ENCODE data around the gene CYFIP1. TPM values are rescaled to one million over a fixed set of nuclear protein-coding genes. Genes with fewer than 3 reads are reported as not detected.

CYFIP1 gene
- total RNA-seq, 1 donor from 2014 or later, result 98.3 TPM

DNA sequence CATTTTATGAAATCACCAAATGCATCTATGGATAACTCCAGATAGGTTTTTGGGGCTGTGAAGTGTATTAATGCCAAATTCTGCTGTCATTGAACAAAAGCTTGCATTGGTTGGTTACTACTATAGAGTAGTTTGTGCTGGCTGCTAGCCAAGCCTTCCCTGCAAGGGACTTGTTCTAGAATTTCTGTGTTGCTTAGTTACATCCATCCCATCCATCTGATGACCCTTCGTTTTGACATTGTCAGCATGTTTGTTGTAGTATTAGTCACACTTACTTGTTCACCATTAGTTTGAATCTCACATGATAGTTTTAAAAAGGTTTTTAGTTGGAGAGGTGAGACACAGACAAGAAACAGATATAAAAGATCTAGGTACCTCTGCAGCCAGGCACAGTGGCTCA is 148.7 kb downstream of the CYFIP1 start:
- peaks cover 7% of the 10 kb centered on the region for H3K9me3 Mint-ChIP-seq

DNA sequence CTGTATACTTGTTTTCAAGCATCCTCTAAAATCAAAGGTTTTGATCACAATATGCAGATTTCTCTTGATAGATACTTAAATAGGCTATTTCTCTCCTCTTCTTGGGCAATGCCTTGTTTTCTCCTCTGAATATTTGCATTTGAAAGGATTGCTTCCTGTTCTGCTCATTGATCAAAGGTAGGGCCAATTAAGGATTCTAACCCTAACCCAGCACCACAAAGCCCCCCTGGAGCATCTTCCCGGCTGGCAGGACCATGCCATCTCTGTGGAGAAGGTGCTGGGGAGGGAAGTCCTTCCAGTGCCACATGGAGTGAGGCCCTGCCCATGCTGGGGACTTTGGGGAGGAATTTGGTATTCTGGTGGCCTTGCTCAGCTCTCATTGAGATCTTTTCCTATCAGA is 153.0 kb downstream of the CYFIP1 start:
- DNase-seq (ENCODE audit: low spot score in 2 of 2, unreplicated experiment in 2 of 2), result no peak
- Mint-ChIP-seq H3K36me3 (no peaks in the 10 kb centered on the region), H3K4me1 (peaks cover 2% of the 10 kb centered on the region), H3K27me3 (ENCODE audit: low read depth) (no peaks in the 10 kb centered on the region), H3K27ac (no peak overlapping the region), H3K9me3 (no peaks in the 10 kb centered on the region), H3K4me3 (no peak overlapping the region)
- TF ChIP-seq, protein P1, sequence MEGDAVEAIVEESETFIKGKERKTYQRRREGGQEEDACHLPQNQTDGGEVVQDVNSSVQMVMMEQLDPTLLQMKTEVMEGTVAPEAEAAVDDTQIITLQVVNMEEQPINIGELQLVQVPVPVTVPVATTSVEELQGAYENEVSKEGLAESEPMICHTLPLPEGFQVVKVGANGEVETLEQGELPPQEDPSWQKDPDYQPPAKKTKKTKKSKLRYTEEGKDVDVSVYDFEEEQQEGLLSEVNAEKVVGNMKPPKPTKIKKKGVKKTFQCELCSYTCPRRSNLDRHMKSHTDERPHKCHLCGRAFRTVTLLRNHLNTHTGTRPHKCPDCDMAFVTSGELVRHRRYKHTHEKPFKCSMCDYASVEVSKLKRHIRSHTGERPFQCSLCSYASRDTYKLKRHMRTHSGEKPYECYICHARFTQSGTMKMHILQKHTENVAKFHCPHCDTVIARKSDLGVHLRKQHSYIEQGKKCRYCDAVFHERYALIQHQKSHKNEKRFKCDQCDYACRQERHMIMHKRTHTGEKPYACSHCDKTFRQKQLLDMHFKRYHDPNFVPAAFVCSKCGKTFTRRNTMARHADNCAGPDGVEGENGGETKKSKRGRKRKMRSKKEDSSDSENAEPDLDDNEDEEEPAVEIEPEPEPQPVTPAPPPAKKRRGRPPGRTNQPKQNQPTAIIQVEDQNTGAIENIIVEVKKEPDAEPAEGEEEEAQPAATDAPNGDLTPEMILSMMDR (IDR thresholded peaks at IDR 0.05; ENCODE audit: unreplicated experiment), result no peak

More for the DNA sequence above, 148.7 kb downstream of the CYFIP1 start:
- no peak overlapping the region for H3K4me3 Mint-ChIP-seq
- no peaks in the 10 kb centered on the region for H3K36me3 Mint-ChIP-seq
- TF ChIP-seq, protein P1 (IDR thresholded peaks at IDR 0.05; ENCODE audit: unreplicated experiment), result no peak
- no peaks in the 10 kb centered on the region for H3K27me3 Mint-ChIP-seq (ENCODE audit: low read depth)
- no peak overlapping the region for H3K27ac Mint-ChIP-seq
- no peak for DNase-seq (ENCODE audit: low spot score in 2 of 2, unreplicated experiment in 2 of 2)
- H3K4me1 Mint-ChIP-seq, result peaks cover 2% of the 10 kb centered on the region

DNA sequence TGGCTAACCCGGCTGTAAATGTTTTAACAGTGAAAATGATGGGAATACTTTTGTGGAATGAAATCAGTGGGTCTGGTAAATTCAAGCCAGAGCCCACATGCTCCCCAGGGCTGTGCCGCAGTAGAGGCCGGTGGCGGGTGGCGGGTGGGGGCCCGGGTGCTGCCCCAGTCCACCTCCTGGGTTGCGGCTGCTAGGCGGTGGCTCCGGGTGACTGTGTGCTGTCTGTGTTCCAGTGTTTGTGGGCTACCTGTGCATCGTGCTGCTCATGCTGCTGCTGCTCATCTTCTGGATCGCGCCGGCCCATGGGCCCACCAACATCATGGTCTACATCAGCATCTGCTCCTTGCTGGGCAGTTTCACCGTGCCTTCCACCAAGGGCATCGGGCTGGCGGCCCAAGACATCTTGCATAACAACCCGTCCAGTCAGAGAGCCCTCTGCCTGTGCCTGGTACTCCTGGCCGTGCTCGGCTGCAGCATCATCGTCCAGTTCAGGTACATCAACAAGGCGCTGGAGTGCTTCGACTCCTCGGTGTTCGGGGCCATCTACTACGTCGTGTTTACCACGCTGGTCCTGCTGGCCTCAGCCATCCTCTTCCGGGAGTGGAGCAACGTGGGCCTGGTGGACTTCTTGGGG is 156.6 kb downstream of the CYFIP1 start:
- peaks cover 3% of the 10 kb centered on the region for H3K36me3 Mint-ChIP-seq
- H3K9me3 Mint-ChIP-seq, result no peaks in the 10 kb centered on the region
- no peaks in the 10 kb centered on the region for H3K4me1 Mint-ChIP-seq
- no peak for DNase-seq (ENCODE audit: low spot score in 2 of 2, unreplicated experiment in 2 of 2)
- no peaks in the 10 kb centered on the region for H3K27me3 Mint-ChIP-seq (ENCODE audit: low read depth)
- H3K27ac Mint-ChIP-seq, result no peak overlapping the region
- no peak overlapping the region for H3K4me3 Mint-ChIP-seq
- TF ChIP-seq, protein P1 (IDR thresholded peaks at IDR 0.05; ENCODE audit: unreplicated experiment), result no peak

DNA sequence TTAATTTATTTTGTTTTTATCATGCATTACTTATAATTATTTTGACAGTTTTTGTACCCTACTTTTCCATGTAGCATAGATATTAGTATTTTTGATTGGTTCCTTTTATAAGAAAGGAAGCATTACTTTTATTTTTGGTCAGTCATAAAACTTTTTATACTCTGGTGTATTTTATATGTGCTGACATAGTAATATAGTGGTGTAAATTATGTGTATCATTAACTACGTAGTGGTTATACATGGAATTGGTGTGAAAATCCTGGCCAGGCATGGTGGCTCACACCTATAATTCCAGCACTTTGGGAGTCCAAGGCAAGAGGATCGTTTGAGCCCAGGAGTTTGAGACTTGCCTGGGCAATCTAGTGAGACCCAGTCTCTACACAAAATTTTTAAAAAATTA is 160.5 kb downstream of the CYFIP1 start:
- H3K27ac Mint-ChIP-seq, result no peak overlapping the region
- no peaks in the 10 kb centered on the region for H3K27me3 Mint-ChIP-seq (ENCODE audit: low read depth)
- DNase-seq (ENCODE audit: low spot score in 2 of 2, unreplicated experiment in 2 of 2), result no peak
- H3K4me1 Mint-ChIP-seq, result no peaks in the 10 kb centered on the region
- no peak overlapping the region for H3K4me3 Mint-ChIP-seq
- no peaks in the 10 kb centered on the region for H3K9me3 Mint-ChIP-seq
- TF ChIP-seq, protein P1 (IDR thresholded peaks at IDR 0.05; ENCODE audit: unreplicated experiment), result no peak
- H3K36me3 Mint-ChIP-seq, result peaks cover 5% of the 10 kb centered on the region

Other genes starting within 250 kb of the CYFIP1 start
- gene NIPA1, start 193.7 kb downstream of the CYFIP1 start, total RNA-seq, result 7.8 to 9.9 TPM (median 8.8 TPM) in 3 replicates
- 36.5 to 37.7 TPM (median 37.4 TPM) in 3 replicates for gene NIPA2, start 141.7 kb downstream of the CYFIP1 start, total RNA-seq
- gene TUBGCP5, start 59.2 kb upstream of the CYFIP1 start, total RNA-seq, result 24.1 to 29.0 TPM (median 27.1 TPM) in 3 replicates
- gene GOLGA6L1, start 156.5 kb upstream of the CYFIP1 start, total RNA-seq, result not detected in 3 replicates

Data from mesothelial cell of epicardium (in vitro differentiated cells).